Measurements from ENCODE around the gene WDFY2. TPM values are rescaled to one million over a fixed set of nuclear protein-coding genes. Genes with fewer than 3 reads are reported as not detected.

WDFY2 gene
- total and polyA plus RNA-seq, 7 donors: 0.66 to 5.3 (median 1.7) TPM

GRCh38 chr13:51785712-51786424 lies 201.6 kb downstream of the WDFY2 start:
- TF ChIP-seq CTCF (IDR thresholded peaks at IDR 0.05): no peak
- H3K36me3 ChIP-seq (ENCODE audit: insufficient read depth in 1 of 2, low read depth in 1 of 2): peaks cover 0 to 2% of the 10 kb centered on the region in 2 donors
- intact Hi-C loops (cut with DNase I): no loop called here
- ATAC-seq: peak; percentile 25 to 79 (median 62)
- WGBS, 3 donors: 8 to 10% (median 8%) methylated on average over 12 of the region's 12 CpGs
- H3K9me3 ChIP-seq: no peaks in the 10 kb centered on the region
- DNase-seq: peak; percentile 48 to 72
- H3K27me3 ChIP-seq (ENCODE audit: insufficient read depth in 3 of 3, low read length in 2 of 3): no peaks in the 10 kb centered on the region
- peaks cover 8% of the 10 kb centered on the region for H3K4me1 ChIP-seq
- H3K4me3 ChIP-seq: no peak overlapping the region
- no peak overlapping the region for H3K27ac ChIP-seq

GRCh38 chr13:51786425-51787265 lies 202.4 kb downstream of the WDFY2 start:
- no peaks in the 10 kb centered on the region for H3K27me3 ChIP-seq (ENCODE audit: insufficient read depth in 3 of 3, low read length in 2 of 3)
- H3K36me3 ChIP-seq (ENCODE audit: insufficient read depth in 1 of 2, low read depth in 1 of 2): peaks cover 2% of the 10 kb centered on the region in 2 donors
- peaks cover 8% of the 10 kb centered on the region for H3K4me1 ChIP-seq
- ATAC-seq (peak in 1 of 4 donors; percentile 53), DNase-seq (no peak)
- peak overlapping the region; percentile 27 for H3K27ac ChIP-seq
- H3K4me3 ChIP-seq: no peak overlapping the region
- 40 to 48% (median 46%) methylated on average over 10 of the region's 10 CpGs for WGBS, 3 donors
- TF ChIP-seq CTCF (IDR thresholded peaks at IDR 0.05): no peak
- H3K9me3 ChIP-seq: no peaks in the 10 kb centered on the region
- intact Hi-C loops (cut with DNase I): no loop called here

GRCh38 chr13:51793570-51794271 lies 209.5 kb downstream of the WDFY2 start:
- Histone ChIP-seq H3K4me1 (no peaks in the 10 kb centered on the region), H3K9me3 (no peaks in the 10 kb centered on the region), H3K27me3 (ENCODE audit: insufficient read depth in 3 of 3, low read length in 2 of 3) (no peaks in the 10 kb centered on the region), H3K4me3 (no peak overlapping the region), H3K36me3 (ENCODE audit: insufficient read depth in 1 of 2, low read depth in 1 of 2) (peaks cover 2 to 35% of the 10 kb centered on the region in 2 donors), H3K27ac (no peak overlapping the region)
- intact Hi-C loops (cut with DNase I): loop anchor here in 1 of 2 donors (10.0 kb wide), 1 partner anchor 359 kb away; no protein-coding TSS in a partner anchor
- DNase-seq (no peak), ATAC-seq (peak in 2 of 4 donors; percentile 53 to 61)
- no peak for TF ChIP-seq CTCF (IDR thresholded peaks at IDR 0.05)
- 70 to 81% (median 75%) methylated on average over 6 of the region's 6 CpGs for WGBS, 3 donors

GRCh38 chr13:51794964-51795363 lies 210.7 kb downstream of the WDFY2 start:
- Histone ChIP-seq H3K36me3 (ENCODE audit: insufficient read depth in 1 of 2, low read depth in 1 of 2) (peaks cover 2 to 35% of the 10 kb centered on the region in 2 donors), H3K27me3 (ENCODE audit: insufficient read depth in 3 of 3, low read length in 2 of 3) (no peaks in the 10 kb centered on the region), H3K27ac (no peak overlapping the region), H3K4me3 (no peak overlapping the region), H3K4me1 (no peaks in the 10 kb centered on the region), H3K9me3 (no peaks in the 10 kb centered on the region)
- TF ChIP-seq CTCF (IDR thresholded peaks at IDR 0.05): no peak
- ATAC-seq (no peak), DNase-seq (no peak)
- intact Hi-C loops (cut with DNase I): loop anchor here in 1 of 2 donors (10.0 kb wide), 1 partner anchor 360 kb away; no protein-coding TSS in a partner anchor
- 53 to 92% (median 86%) methylated on average over 4 of the region's 4 CpGs for WGBS, 3 donors

Data from psoas muscle (tissue), 8 donors.